Coronary artery (tissue), 2 donors: ENCODE data around the gene LYST.

Experiments used
- DNase-seq: peaks from one replicate; pipeline ENCODE4 v3.0.0-alpha.2; 2017; ENCODE audit warnings: low spot score
- H3K27ac ChIP-seq, 2 donors: fragments of 200-600 bp; sonication (generic); one replicate each; pipeline ENCODE4 v1.5.1; 2016 to 2019
- H3K4me3 ChIP-seq: fragments of 200-600 bp; sonication (generic); 2 replicates; pipeline ENCODE4 v1.5.1; 2016; ENCODE audit warnings: mild to moderate bottlenecking, moderate library complexity
- CTCF ChIP-seq: fragments of 200-600 bp; sonication (generic); IDR thresholded peaks from one replicate; pipeline ENCODE4 v1.5.1; 2019; ENCODE audit warnings: antibody characterized with exemption

The LYST gene

GRCh38 chr1:235669277-235669676, 197.4 kb downstream of the LYST start:
- Histone ChIP-seq H3K27ac (no peak overlapping the region), H3K4me3 (no peak overlapping the region)
- TF ChIP-seq CTCF: no peak
- no peak for DNase-seq

GRCh38 chr1:235663628-235664027, 203.1 kb downstream of the LYST start:
- H3K4me3 ChIP-seq: no peak overlapping the region
- TF ChIP-seq CTCF: no peak
- no peak overlapping the region for H3K27ac ChIP-seq
- DNase-seq: no peak

GRCh38 chr1:235661568-235661967, 205.1 kb downstream of the LYST start:
- no peak overlapping the region for H3K27ac ChIP-seq
- DNase-seq: no peak
- H3K4me3 ChIP-seq: no peak overlapping the region
- TF ChIP-seq CTCF: no peak

GRCh38 chr1:235659186-235659771, 207.4 kb downstream of the LYST start:
- H3K27ac ChIP-seq: no peak overlapping the region
- no peak for TF ChIP-seq CTCF
- no peak overlapping the region for H3K4me3 ChIP-seq
- no peak for DNase-seq

- no peak for DNase-seq
- TF ChIP-seq CTCF: no peak
Measured at GRCh38 chr1:235657747-235658526, 208.8 kb downstream of the LYST start.

GRCh38 chr1:235657269-235657668, 209.4 kb downstream of the LYST start:
- no peak for DNase-seq
- H3K27ac ChIP-seq: no peak overlapping the region
- no peak overlapping the region for H3K4me3 ChIP-seq
- TF ChIP-seq CTCF: no peak

More at GRCh38 chr1:235657747-235658526, 208.8 kb downstream of the LYST start:
- no peak overlapping the region for H3K27ac ChIP-seq
- no peak overlapping the region for H3K4me3 ChIP-seq

GRCh38 chr1:235652364-235652763, 214.3 kb downstream of the LYST start:
- Histone ChIP-seq H3K4me3 (no peak overlapping the region), H3K27ac (no peak overlapping the region)
- no peak for TF ChIP-seq CTCF
- DNase-seq: no peak
